CD4-positive, alpha-beta T cell treated with Interleukin-6 at 100 ng/mL for 8 hours (primary cell): Measurements from ENCODE around the gene GAD2.

Experiments
- DNase-seq: peaks from one replicate; pipeline ENCODE4 v3.0.0-alpha.2; 2020; ENCODE audit warnings: mixed read lengths, low spot score

The GAD2 gene

DNA sequence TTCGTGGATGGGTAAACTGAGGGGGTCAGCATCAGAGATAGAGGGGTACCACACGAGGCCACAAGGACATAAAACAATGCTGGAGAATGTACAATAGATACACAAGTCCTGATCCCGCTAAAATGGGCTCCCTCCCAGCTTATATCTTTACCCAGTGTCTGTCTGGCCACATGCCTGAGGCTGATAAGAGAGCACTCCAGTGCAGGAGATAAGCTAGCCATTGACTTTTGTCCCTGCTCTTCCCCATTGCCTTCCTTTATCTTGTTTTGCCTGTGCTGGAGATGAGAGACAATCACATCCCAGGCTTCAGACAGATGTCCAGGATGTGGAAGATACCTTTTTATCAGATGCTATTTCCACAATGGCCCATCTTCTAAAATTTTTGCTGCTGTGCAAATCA lies 6.0 kb downstream of the GAD2 start:
- no peak for DNase-seq

DNA sequence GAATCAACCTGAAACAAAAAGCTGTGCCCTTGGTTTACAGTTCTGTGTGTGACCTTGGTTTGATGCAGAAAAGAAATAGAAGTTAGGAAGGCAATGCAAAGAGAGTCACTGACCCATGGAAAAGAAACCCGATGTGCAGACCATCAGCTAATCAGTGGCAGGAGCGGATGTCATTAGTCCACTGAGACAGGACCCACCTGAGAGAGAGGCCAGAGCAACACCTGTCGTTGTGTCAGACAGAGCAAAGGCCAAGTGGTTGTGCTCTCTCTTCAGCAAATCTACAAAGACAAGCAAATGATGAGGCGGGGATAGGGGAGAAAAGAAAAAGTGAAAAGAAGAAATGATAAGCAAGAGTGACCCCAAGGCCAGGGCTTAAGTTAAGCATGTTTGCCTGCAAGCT lies 8.7 kb downstream of the GAD2 start:
- DNase-seq: no peak

DNA sequence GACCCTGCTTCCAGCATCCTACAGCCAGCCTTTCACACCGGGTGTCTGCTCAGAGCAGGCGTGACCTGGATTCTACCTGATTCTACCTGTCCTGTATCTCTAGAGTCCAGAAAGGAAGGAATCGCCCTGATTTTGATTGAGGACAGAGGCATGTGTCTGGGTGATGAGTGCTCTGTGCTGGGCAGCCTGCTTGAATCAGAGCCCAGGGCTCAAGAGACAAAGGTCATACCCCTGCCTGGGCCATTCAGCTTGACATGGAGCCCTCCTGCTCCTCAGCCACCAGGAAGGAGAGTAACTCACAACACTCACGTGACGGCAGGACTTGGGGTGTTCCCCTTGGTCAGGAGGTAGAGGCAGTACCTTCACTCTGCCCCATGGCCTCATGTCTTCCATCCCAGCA lies 11.2 kb downstream of the GAD2 start:
- no peak for DNase-seq

DNA sequence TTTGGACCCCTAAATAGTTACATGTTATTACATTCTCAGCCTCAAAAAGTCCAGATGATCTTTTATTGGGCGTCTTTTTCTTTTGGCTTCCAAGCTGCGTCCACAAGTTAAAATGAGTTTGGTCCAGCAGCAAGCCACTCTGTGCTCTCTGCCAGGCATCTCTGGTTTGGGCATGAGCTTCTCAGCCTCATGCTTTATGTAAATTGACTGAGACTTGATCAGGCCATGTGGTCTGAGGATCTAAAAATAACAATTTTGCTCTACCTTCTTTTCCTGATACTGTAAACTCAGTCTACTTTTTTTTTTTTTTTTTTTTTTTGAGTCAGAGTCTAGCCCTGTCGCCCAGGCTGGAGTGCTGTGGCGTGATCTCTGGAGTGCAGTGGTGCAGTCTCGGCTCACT lies 15.6 kb downstream of the GAD2 start:
- no peak for DNase-seq

DNA sequence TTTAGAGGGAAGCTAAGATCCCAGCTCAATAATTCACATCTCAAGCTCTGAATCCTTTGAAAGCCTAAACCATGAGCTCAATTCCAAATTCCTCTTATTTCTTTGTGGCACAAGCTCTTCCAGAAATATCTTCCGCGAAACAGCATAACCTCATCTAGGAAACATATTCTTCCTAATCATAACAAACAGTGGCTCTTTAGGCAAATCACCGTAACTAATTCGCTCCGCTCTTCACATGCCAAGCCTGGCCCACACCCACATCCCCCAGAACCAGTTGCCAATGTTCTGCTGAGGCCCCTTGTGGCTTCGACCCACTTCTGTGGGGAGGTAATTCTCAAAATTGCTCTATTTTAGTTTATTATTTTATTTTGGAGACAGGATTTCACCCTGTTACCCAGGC lies 19.2 kb downstream of the GAD2 start:
- DNase-seq: no peak

DNA sequence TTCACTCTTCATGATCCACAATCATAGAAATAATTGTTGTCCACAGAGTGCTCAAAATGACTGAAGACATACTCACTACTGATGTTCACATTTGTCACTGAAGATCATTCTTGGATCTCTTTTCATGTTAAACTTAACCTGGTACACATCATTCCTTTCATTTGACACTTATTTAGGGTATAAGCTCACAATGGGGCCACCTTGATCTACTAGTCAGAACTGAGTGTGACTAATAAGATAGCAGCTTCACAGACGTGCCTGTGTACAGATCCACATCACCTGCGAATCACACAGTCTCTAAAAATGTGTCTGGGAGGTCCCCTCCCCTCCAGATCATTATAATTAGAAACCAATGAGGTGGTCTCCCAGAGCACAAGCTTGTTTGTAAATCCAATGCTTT lies 21.8 kb downstream of the GAD2 start:
- DNase-seq: no peak

DNA sequence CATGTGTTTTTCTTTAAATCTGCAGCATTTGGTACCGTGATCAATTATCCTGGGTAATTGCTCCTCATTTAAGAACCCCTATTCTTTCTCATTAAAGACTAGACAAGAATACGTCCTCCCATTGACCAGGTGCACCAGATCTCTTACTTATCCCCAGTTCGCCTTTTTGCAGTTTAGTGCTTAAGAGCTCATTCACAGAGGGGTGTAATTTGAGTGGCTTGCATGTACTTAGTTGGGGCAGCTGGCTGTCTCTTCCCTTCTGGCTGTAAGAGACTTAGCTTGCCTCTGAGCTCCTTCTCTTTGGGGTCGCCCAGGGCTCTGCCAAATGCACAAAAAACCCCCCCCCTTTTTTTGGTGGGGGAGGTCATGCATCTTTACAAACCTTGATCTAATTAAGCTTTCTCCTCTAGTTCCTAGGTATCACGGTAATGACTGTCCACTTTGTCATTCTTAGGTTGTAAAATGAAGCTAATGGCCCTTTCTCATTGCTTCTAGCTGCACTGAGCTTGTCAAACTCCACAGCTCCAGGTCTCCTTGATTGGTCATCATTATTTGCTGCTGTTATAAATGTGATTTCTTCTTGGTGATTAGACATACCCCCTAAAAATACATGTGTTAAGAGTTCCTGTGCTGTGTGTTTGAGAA lies 26.3 kb downstream of the GAD2 start:
- no peak for DNase-seq

DNA sequence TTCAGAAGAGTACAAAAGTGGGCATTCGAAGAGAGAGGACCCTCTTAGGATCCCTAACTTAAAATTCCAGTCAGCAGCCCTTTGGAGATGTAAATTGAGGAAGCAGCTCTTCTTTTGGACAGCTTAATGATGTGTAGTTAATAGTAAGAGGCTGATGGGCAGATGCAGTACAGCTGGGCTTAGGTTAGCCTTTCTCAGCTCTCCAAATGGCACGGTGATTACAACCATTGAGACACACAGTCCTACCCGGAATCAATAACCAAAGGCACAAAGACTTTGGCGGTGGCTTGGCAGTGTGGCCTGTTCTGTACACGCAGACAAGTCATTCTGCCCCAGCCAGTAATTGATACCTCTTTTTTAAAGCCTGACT lies 26.8 kb downstream of the GAD2 start:
- no peak for DNase-seq

DNA sequence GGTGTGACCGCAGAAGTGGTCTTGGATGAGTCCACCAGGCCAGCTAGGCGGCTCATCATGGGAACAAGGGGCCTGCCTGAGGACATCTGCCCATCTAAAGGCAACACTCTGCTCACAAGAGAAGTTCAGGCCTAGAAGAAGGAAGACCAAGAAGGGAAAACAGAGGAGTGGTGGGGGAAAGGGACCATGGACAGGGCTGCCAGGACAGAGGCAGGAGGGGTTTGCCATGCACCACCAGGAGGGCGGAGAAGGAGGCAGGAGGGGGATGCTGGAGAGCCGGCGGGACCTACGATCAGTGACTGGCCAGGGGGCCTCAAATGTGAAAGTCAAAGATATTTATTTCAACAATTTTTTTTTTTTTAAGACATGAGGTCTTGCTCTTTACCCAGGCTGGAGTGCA lies 33.1 kb downstream of the GAD2 start:
- no peak for DNase-seq

DNA sequence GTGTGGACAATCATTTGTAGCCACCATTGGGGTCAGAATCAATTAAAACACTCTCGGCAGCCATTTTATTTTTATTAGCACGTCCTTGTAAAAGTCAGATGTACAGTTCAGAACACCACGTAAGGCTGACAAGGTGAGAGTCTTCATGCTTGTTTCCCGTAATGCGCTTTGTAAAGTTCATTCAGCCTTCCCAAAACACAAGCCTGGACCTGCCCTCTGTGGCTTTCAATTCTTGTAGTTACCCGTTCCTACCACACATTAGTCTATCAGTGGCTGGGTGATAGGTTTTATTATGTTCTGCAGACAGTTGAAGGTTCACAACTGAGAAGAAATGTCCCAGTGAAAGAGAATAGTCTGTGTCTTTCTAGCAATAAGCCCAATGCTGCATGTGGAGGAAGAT lies 35.4 kb downstream of the GAD2 start:
- no peak for DNase-seq

DNA sequence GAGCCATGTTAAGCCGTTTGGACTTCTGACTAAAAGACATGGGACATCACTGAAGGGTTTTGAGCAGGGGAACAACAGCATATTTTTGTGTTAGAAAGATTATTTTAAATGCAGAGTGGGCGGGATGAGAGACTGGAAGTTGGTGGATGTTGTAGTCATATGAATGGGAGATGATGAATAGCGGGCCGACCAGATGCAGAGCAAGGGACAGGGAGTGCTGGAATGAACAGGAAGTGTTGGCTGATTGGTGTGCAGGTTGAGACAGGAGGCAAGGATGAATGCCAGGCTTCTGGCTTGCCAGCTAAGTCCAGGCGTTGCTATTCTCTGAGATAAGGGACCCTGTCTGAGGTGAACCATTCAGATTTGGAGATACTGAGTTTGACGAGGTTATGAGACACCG lies 38.0 kb downstream of the GAD2 start:
- no peak for DNase-seq

DNA sequence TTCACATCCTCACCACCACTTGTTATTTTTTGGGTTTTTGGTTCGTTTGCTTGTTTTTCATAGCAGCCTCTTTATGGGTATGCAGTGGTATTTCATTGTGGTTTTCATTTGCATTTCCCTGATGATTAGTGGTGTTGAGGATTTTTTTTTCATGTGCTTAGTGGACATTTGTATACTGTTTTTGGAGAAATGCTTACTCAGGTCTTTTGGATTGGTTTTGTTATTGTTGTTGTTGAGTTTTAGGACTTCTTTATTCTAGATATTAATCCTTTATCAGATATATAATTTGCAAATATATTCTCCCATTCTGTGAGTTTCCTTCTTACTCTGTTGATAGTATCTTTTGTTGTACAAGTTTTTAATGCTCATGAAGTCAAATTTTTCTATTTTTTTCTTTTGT lies 42.8 kb downstream of the GAD2 start:
- no peak for DNase-seq

DNA sequence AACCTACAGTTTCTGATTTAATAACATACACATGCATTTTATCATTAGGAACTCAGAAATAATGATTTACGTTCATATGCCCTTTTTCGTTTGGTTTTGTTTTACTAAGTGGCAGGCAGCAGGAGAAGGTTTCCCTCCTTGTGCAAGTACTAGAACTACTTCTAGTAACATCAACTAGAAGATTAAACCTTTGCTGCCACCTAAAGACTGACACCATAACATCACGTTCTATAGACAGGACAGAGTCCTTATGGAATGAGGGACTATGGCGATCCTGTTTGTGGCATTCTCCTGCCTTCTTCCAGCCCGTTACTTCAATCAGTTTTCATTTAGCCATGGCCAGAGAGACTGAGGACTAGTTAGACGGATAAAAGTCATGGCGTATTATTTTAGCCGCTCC lies 53.2 kb downstream of the GAD2 start:
- DNase-seq: no peak

DNA sequence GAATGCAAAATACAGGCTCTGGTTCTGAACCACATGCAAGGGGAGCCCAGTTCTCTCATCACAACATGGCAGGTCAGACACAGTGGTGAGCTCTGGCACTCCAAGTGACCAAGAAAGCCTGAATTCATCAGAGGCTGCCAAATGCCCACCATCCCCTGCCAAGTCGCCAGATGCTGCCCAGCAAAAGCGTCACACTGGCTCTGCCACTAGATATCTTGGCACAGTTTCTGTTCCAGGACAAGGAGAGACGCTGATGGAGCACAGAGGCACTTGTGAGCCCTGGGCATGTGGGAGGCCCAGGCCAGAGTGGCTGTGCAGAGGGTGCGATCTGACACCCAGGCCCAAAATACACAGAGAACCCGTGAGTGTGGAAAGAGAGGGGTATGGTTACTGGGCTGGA lies 57.8 kb downstream of the GAD2 start:
- DNase-seq: no peak

DNA sequence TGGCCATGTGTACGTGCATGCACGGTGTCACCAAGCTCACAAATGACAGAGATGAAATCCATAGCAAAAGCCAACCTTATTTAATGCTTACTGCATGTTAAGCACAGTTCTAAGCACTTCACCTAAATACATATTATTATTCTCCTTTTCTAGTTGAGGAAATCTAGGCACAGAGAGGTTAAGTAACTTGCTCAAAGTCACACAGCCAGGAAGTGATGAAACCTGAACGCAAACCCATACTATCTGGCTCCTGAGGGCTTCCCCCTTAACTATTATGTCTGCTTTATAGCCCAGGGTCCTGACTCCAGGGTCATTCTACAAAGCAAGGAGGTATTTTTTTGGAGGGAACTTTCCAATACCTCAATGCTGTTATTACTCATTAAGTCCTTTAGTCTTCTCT lies 61.7 kb downstream of the GAD2 start:
- no peak for DNase-seq

DNA sequence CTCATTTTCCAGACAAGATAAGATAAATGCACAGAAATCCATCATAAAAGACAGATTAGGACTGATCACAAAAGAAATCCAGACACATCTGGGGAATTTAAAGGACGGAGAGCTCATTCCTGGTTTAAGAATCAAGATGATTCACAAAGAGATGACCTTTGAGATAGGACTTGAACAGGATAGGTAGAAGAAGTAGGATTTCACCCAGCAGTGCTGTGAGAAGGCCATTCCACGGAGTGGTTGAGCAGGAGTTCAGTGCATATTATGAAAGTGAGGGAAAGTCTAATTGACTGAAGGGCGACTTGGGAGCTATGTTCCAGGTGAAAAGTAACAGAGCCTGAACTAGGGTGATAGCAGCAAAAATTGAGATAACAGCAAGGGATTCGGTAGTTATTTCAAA lies 73.7 kb downstream of the GAD2 start:
- no peak for DNase-seq

DNA sequence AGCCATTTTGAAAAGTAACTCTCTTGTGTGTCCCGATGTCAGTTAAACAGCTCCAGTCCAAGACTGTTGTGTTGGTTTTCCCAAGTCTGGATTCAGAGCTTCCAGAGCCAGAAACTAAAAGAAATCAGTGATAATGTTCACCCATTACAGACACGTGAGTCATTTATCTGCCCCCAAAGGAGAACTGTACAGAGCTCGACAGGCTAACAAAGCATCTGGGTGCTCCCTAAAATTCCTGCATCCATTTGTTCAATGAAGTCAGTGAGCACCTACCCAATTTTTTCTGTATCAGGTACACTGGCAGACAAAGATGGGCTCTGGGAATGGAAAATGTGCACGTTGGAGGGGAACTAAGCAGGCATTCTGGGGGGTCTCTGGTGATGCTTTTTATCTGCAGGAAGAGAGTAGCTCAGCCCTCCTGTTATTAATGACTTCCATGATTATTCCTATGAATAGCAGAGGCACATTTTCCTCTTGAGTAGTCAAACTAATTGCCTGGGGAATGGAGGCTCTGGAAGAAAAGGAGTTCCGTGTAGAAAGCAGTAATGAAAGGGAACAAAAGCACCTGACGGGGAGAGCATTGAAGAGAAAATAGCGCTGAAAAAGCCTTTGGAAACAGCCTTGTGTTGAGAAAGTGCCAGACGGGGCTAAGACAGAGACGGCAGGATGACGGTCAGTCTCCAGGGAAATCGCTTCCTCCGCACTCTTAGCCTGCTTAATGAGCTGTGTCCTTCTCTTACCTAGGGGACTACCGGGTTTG lies 75.3 kb downstream of the GAD2 start:
- no peak for DNase-seq

DNA sequence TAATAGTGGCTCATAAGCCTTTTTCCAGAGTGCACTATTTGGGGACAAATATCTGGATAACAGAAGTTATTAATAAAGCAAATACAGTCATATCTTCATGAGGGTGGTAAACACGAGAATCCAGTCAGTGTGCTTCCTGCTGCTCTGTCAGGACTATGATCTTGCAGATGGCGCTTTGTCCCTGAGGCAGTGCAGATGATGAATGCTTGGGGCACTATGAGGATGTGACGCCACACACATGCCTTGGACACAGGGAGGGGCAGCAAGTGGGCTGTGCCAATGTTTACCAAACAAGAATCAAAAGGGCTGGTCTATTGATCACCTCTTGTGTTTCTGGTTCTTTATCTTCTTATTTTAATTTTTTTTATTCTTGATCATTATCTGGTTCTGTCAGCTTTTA lies 79.8 kb downstream of the GAD2 start:
- no peak for DNase-seq

DNA sequence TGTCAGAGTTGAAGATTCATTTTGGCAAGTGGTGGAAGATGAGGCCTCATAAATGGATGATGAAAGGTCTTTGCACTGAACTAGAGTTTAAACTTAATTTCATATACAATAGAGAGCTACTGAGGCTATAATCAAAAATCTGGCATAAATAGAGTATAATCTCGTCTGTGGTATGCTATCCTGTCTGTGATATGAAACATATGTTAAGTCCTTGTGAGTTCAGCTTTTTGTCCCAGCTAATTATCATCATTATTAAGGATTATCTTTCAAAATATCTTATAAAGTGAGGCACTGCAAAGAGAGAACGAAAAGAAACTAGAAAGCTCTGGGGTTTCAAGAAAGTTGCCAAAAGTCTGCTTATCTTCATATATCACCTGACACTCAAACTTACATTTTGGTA lies 83.4 kb downstream of the GAD2 start:
- DNase-seq: no peak

DNA sequence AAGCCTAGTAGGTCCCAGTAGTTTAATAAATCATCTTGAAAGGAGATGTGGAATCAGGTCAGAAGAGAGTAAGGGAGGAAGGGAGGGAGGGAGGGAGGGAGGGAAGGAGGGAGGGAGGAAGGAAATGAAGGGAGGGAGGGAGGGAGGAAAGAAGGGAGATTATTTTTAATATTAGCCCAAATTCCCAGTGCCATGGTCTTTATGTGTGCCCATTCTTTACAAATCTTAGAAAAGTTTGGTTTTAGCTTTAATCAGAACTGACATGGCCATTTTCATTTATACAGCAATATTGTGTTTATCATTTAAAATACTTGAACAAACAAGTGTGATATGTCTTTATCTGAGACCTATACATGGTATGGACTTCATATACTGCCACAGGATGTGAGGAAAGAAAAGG lies 86.8 kb downstream of the GAD2 start:
- no peak for DNase-seq

DNA sequence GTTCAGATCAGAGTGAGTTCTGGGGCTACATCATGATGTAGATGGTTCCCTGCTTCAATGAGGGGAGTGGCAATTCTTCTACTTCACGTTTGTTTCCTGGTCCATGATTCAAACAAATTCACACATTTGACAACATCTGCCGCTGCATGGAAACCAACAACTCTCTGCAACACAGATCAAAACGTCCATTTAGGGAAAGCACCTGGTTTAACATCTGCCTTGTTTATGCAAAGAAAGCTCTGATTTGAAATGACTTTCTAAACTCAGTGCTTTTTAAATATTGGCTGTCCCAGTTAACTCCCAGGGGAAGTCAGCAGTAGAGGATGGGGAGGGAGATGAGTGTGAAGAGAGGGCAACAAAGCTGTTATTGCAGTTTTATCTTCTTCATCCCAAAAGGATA lies 93.8 kb downstream of the GAD2 start:
- no peak for DNase-seq

DNA sequence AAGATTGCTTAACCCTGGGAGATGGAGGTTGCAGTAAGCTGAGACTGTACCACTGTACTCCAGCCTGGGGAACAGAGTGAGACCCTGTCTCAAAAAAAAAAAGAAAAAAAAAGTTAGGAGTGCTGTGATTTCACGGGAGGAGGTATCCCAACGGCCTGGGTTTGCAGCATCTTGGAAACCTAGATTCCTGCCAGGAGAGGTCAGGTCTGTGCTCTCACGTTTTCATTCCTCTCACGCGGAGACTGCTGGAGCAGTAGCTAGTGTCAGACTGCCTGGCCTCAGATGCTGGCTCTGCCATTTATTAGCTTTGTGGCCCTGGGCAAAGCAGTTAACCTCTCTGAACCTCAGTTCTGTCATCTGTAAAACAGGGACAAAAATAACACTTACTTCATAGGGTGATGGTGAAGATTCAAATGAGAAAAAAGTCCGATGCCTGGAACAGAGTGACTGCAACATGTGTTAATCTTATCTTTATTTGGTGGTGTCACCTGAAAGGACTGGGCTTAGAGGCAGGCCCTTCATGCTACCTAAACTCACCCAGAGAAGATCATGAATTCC lies 94.9 kb downstream of the GAD2 start:
- DNase-seq: no peak

DNA sequence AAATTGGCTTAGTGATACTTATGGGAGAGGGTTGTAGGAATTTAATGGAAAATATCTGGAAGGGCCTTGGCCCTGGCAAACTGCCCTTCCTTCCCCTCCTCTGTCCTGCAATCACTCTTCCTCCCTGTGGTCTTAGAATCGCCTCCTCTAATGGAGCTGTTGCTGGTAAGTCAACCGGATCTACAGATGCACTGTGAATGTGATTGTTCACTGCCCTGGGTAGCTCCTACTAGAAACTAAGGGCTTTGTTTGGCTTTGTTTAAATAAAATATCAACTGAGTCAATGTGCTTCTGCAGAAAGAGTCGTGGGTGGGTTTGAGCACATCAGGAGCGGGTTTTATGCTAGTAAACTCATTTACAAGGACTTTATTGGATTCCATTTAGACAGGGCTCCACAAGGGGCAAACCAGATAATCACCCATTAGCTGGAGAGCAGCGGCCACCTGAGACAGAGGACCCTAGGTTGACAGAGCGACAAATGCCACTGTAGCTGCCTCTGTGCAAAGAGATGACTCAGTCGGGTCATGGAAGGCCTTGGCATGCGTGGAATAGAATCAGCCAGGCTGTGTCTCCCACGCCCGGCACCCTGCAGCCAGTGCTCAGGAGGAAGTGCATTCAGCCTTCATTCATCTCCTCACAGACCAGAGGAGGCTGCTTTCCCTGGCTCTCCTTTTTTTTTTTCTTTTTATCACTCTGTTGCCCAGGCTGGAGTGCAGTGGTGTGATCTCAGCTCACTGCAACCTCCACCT lies 97.9 kb downstream of the GAD2 start:
- no peak for DNase-seq
